Measurements from ENCODE around the gene CALR.

CALR gene

GRCh38 chr19:12983542-12984142 lies 45.2 kb downstream of the CALR start:
- peak; percentile 70 for DNase-seq

GRCh38 chr19:12984143-12984627 lies 45.8 kb downstream of the CALR start:
- no peak for DNase-seq

GRCh38 chr19:12984683-12985048 lies 46.3 kb downstream of the CALR start:
- DNase-seq, result no peak

- no peak for DNase-seq
These were observed 46.8 kb downstream of the CALR start for GRCh38 chr19:12985049-12985776.

- DNase-seq, result no peak
These were observed 48.3 kb downstream of the CALR start for GRCh38 chr19:12986726-12987125.

- no peak for DNase-seq
These were observed 48.8 kb downstream of the CALR start for GRCh38 chr19:12987190-12987589.

GRCh38 chr19:12987781-12988180 lies 49.4 kb downstream of the CALR start:
- DNase-seq, result no peak

- DNase-seq, result no peak
These were observed 52.0 kb downstream of the CALR start for GRCh38 chr19:12990431-12990830.

- no peak for DNase-seq
These were observed 52.4 kb downstream of the CALR start for GRCh38 chr19:12990853-12991252.

- no peak for DNase-seq
These were observed 52.9 kb downstream of the CALR start for GRCh38 chr19:12991296-12991695.

- DNase-seq, result no peak
These were observed 54.3 kb downstream of the CALR start for GRCh38 chr19:12992729-12993128.

GRCh38 chr19:12993562-12993961 lies 55.2 kb downstream of the CALR start:
- DNase-seq, result no peak

Measured in NCI-H2029 (cell line).